GM19438 (cell line): Measurements from ENCODE around the gene PGAP2.
"Not testable (repeated sequence)": the region's sequence is repeated elsewhere in the genome, so short reads cannot be mapped to it uniquely, and the experiment has no call there.

Experiments
- ATAC-seq: cut with Tn5 transposase; IDR thresholded peaks from one replicate; pipeline ENCODE4 v1.9.1; 2021; ENCODE audit warnings: low read depth; ENCODE audit not compliant: unreplicated experiment

PGAP2 gene

GRCh38 chr11:3807909-3808860 lies at the start of gene PGAP2:
Gene PGAP2 (plus strand): TSS chr11:3808560. CDS start chr11:3811260, 2,700 bp downstream.
- ATAC-seq = peak; percentile 79

GRCh38 chr11:3764266-3764665 lies 44.1 kb upstream of the PGAP2 start:
- no peak for ATAC-seq

- not testable (repeated sequence) for ATAC-seq
Observed at GRCh38 chr11:3766836-3767235, 41.5 kb upstream of the PGAP2 start.

- no peak for ATAC-seq
Observed at GRCh38 chr11:3767536-3767935, 40.8 kb upstream of the PGAP2 start.

GRCh38 chr11:3773180-3773579 lies 35.2 kb upstream of the PGAP2 start:
- ATAC-seq = no peak

- ATAC-seq = no peak
Observed at GRCh38 chr11:3775736-3776406, 32.5 kb upstream of the PGAP2 start.

GRCh38 chr11:3781423-3781822 lies 26.9 kb upstream of the PGAP2 start:
- no peak for ATAC-seq

- ATAC-seq = no peak
Observed at GRCh38 chr11:3782963-3783362, 25.4 kb upstream of the PGAP2 start.

GRCh38 chr11:3783611-3784010 lies 24.7 kb upstream of the PGAP2 start:
- no peak for ATAC-seq

GRCh38 chr11:3786781-3787428 lies 21.5 kb upstream of the PGAP2 start:
- ATAC-seq = no peak

GRCh38 chr11:3794387-3794786 lies 14.0 kb upstream of the PGAP2 start:
- ATAC-seq = not testable (repeated sequence)

- no peak for ATAC-seq
Observed at GRCh38 chr11:3795131-3796001, 13.0 kb upstream of the PGAP2 start.

- no peak for ATAC-seq
Observed at GRCh38 chr11:3796002-3796311, 12.4 kb upstream of the PGAP2 start.

- ATAC-seq = no peak
Observed at GRCh38 chr11:3796346-3796745, 12.0 kb upstream of the PGAP2 start.

GRCh38 chr11:3796801-3797328 lies 11.5 kb upstream of the PGAP2 start:
- peak; percentile 37 for ATAC-seq

- ATAC-seq = peak; percentile 88
Observed at GRCh38 chr11:3797329-3798090, 10.8 kb upstream of the PGAP2 start, which contains the start of gene NUP98. Gene NUP98 (minus strand): TSS chr11:3797554. CDS start chr11:3782117, 15,437 bp downstream.

GRCh38 chr11:3799143-3799542 lies 9.2 kb upstream of the PGAP2 start:
- no peak for ATAC-seq

- no peak for ATAC-seq
Observed at GRCh38 chr11:3799873-3800272, 8.5 kb upstream of the PGAP2 start.
